ENCODE data around the gene H3-3A.

The H3-3A gene

DNA sequence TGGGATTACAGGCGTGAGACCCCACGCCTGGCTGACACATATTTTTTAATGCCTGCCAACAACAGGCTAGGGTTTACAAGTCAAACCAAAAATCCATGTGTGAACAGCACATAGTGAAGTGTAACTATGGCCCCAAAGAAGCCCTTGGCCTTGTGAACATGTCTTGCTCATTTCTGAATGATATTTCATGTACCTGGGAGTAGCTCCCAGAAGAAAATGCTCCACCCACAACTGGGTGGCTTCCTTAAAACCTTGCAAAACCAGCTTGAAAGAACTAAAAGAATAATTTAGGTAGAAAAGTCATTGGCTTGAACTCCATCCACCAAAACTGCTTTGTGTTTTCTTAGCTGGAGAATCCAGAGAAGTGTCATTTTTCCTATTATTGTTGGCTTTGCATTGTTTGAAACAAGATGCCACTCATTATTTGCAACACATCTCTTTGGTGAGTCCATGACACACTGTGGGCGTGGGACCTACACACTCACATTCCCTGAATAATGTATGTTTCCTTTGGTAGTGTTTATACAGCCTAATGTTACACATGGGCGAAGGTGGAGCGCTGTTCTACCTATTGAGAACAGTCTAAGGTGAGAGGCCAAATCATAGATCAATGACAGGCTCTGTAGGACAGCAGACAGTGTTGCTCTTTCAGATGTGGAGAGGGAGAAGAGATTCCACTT, 34.8 kb upstream of the H3-3A start:
- no peak for TF ChIP-seq CTCF (IDR thresholded peaks at IDR 0.05; ENCODE audit: low read depth, low read length, missing control alignments)
- H3K4me3 ChIP-seq (ENCODE audit: low read depth, low read length), result no peak overlapping the region
- DNase-seq (ENCODE audit: low read depth), result no peak

DNA sequence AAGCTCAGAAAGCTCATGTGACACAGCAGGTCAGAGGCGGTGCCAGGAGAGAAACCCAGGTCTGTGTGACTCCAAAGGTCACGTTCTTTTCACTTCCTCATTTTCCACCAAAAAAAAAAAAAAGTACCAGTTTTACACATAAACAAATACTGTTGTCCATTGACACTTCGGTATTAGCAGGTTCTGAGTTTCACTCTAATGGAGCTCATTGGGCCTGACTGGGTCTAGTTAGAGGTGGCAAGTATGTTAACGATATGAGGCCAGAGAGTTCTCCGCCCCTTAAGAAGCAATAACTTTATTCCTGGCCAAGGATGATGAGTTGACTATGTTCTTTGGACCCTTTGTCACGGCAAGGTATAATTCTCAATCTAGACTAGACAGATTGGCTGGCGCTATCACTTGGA, 33.4 kb upstream of the H3-3A start:
- TF ChIP-seq CTCF (IDR thresholded peaks at IDR 0.05; ENCODE audit: low read depth, low read length, missing control alignments), result no peak
- H3K4me3 ChIP-seq (ENCODE audit: low read depth, low read length), result no peak overlapping the region
- peak; percentile 60 for DNase-seq (ENCODE audit: low read depth)

DNA sequence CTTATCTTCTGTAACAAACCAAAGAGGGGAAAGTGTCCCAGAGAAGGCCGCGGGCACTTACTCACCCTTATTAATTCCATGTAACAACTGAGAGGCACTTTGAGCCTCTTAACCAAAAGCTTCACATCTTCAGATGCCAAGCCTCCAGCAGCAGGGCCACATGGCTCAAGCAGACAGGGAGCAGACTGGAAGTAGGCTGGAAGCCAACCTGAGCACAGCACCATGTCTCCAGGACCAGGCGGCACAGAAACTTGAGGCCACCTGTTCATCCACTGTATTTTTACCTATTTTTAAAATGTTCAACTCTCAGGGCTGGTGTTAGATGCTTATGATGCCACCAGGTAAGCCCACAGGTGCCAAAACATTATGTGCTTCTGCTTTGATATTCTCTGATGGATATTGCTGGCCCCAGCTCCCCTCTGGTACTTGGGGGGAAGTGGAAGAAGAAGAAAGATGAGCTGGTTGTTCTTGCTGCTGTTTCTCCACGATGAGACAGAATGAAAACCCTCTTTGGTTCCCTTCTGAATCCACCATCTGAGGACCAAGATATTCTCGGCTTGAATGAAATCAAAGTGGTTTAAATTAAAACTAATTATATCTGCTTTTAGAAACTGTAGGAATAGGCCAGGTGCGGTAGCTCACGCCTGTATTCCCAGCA, 32.8 kb upstream of the H3-3A start:
- no peak for TF ChIP-seq CTCF (IDR thresholded peaks at IDR 0.05; ENCODE audit: low read depth, low read length, missing control alignments)
- DNase-seq (ENCODE audit: low read depth), result no peak
- H3K4me3 ChIP-seq (ENCODE audit: low read depth, low read length), result no peak overlapping the region

DNA sequence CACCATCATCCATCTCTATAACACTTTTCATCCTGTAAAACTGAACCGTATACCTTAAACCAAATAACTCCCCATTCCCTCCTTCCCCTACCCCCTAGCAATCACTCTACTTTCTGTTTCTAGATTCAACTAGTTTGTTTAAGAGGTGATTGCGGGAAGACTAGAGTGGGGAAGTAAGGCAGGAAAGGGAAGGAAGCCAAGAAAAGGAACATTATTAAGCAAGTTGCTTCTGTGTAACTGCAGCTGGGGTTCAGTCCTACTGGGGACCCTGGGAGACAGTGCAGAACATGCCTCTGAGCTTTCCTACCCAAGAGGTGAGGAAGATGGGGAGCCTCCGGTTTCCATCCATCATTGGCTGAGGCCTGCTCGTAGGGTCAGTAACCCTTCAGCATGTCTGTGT, 28.9 kb upstream of the H3-3A start:
- no peak overlapping the region for H3K4me3 ChIP-seq (ENCODE audit: low read depth, low read length)
- DNase-seq (ENCODE audit: low read depth), result no peak
- no peak for TF ChIP-seq CTCF (IDR thresholded peaks at IDR 0.05; ENCODE audit: low read depth, low read length, missing control alignments)

- no peak for DNase-seq (ENCODE audit: low read depth)
- TF ChIP-seq CTCF (IDR thresholded peaks at IDR 0.05; ENCODE audit: low read depth, low read length, missing control alignments), result no peak
- no peak overlapping the region for H3K4me3 ChIP-seq (ENCODE audit: low read depth, low read length)
Observed at GRCh38 chr1:226033991-226034390, 28.5 kb upstream of the H3-3A start.

DNA sequence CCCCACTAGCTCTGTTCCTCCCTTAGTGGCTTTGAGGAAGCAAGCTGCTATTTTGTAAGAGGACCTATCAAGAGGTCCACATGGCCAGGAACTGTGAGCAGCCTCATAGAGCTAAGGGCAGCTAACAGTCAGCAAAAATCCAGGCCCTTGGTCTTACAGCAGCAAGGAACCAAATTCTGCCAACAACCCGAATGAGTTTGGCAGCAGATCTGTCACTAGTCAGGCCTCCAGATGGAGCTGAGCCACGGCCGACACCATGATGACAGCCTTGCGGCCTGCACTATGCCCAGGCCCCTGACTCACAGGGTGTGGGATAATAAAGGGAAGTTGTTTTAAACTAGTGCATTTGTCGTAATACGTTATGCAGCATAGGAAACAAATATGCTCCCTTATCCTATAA, 28.0 kb upstream of the H3-3A start:
- no peak for TF ChIP-seq CTCF (IDR thresholded peaks at IDR 0.05; ENCODE audit: low read depth, low read length, missing control alignments)
- H3K4me3 ChIP-seq (ENCODE audit: low read depth, low read length), result no peak overlapping the region
- DNase-seq (ENCODE audit: low read depth), result no peak

- no peak for TF ChIP-seq CTCF (IDR thresholded peaks at IDR 0.05; ENCODE audit: low read depth, low read length, missing control alignments)
- no peak overlapping the region for H3K4me3 ChIP-seq (ENCODE audit: low read depth, low read length)
- DNase-seq (ENCODE audit: low read depth), result no peak
Observed at GRCh38 chr1:226035915-226036314, 26.6 kb upstream of the H3-3A start.
